Tibial nerve (tissue), 4 donors: Measurements from ENCODE around the gene FNDC3B. TPM values are rescaled to one million over a fixed set of nuclear protein-coding genes. Genes with fewer than 3 reads are reported as not detected.
"Not testable (repeated sequence)": the region's sequence is repeated elsewhere in the genome, so short reads cannot be mapped to it uniquely, and the experiment has no call there.

Experiments
- DNase-seq, 2 donors: peaks; one replicate each; pipeline ENCODE4 v3.0.0-alpha.2; 2019; ENCODE audit warnings: low spot score in 2 of 2
- H3K27ac ChIP-seq, 4 donors: fragments of 200-600 bp; sonication (generic) in 3 of 4; one replicate each; pipeline ENCODE4 v1.5.1; 2017 to 2019; ENCODE audit warnings: mild to moderate bottlenecking in 1 of 4
- H3K27me3 ChIP-seq, 2 donors: fragments of 200-600 bp; sonication (generic) in 1 of 2; one replicate each; pipeline versions ENCODE4 v1.5.1 to v1.6.0; 2017 to 2019
- H3K36me3 ChIP-seq, 3 donors: fragments of 200-600 bp; sonication (generic); one replicate each; pipeline ENCODE4 v1.5.1; 2018 to 2019
- H3K4me1 ChIP-seq, 4 donors: fragments of 200-600 bp; sonication (generic) in 3 of 4; one replicate each; pipeline ENCODE4 v1.5.1; 2017 to 2019
- H3K4me3 ChIP-seq, 4 donors: fragments of 200-600 bp; sonication (generic) in 3 of 4; one replicate each; pipeline ENCODE4 v1.5.1; 2017 to 2019; ENCODE audit warnings: mild to moderate bottlenecking in 1 of 4, moderate library complexity in 1 of 4
- H3K9me3 ChIP-seq, 4 donors: fragments of 200-600 bp; sonication (generic) in 3 of 4; one replicate each; pipeline ENCODE4 v1.5.1; 2017 to 2019
- CTCF ChIP-seq, 5 experiments: fragments of 200-600 bp in 3 of 5; fragments of 450-650 bp in 2 of 5; sonication (generic) in 3 of 5; IDR thresholded peaks; one replicate each; pipeline ENCODE4 v1.5.1; 2016 to 2019; ENCODE audit warnings: antibody characterized with exemption in 5 of 5, mild to moderate bottlenecking in 3 of 5, moderate library complexity in 2 of 5
- EP300 ChIP-seq, 2 donors: sonication (generic); formaldehyde crosslinking; IDR thresholded peaks; one replicate each; pipeline ENCODE4 v1.6.1; 2017; ENCODE audit warnings: antibody characterized with exemption in 2 of 2, mild to moderate bottlenecking in 1 of 2
- POLR2A ChIP-seq, 2 donors: fragments of 450-650 bp; IDR thresholded peaks; one replicate each; pipeline ENCODE4 v1.6.1; 2017; ENCODE audit warnings: antibody characterized with exemption in 2 of 2, mild to moderate bottlenecking in 2 of 2, moderate library complexity in 2 of 2
- WGBS, 2 donors: methylation state at CpG; one replicate each; pipeline ENCODE4 v1.1.5; 2018; 5-methylcytosine and 5-hydroxymethylcytosine counted together
- total RNA-seq, 4 donors: library from RNA; depleted of rRNA; stranded (reverse); fragments of >200 nt; gene quantifications; one replicate each; pipeline ENCODE4 v1.1.0, GENCODE V29; 2016

FNDC3B gene
- total RNA-seq, 4 donors from 2014 or later = 87.5 to 106 (median 95.7) TPM

DNA sequence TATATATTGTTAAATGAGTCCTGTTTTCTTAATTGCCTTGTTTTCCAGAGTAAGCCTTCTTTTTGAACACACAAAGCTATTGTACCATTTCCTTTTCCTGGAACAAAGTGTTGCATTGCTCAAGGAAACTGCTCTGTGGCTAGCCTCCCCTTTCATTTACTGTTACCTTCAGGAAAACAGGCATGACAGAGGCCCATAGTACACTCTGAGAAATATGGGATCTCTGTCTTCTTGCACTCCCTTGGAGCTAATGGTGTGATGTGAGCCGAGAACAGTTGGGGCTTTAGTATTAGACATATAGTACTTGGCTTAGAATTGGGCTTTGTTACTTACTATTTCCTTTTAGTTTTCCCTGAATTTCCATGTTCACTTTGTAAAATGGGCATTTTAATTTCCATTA is 215.2 kb downstream of the FNDC3B start:
- Histone ChIP-seq H3K9me3 (no peaks in the 10 kb centered on the region), H3K27ac (peak overlapping the region in 2 of 4 donors; percentile 83 to 89), H3K4me3 (no peak overlapping the region), H3K4me1 (peaks cover 9 to 49% (median 25%) of the 10 kb centered on the region in 4 donors), H3K27me3 (no peaks in the 10 kb centered on the region), H3K36me3 (peaks cover 0 to 13% (median 0%) of the 10 kb centered on the region in 3 donors)
- no peak for TF ChIP-seq CTCF (IDR thresholded peaks at IDR 0.05)
- TF ChIP-seq EP300 (IDR thresholded peaks at IDR 0.05) = peak in 1 of 2 donors; percentile 38
- TF ChIP-seq POLR2A (IDR thresholded peaks at IDR 0.05) = no peak
- no peak for DNase-seq
- 95 to 97% methylated on average over 1 of the region's 1 CpG for WGBS, 2 donors

DNA sequence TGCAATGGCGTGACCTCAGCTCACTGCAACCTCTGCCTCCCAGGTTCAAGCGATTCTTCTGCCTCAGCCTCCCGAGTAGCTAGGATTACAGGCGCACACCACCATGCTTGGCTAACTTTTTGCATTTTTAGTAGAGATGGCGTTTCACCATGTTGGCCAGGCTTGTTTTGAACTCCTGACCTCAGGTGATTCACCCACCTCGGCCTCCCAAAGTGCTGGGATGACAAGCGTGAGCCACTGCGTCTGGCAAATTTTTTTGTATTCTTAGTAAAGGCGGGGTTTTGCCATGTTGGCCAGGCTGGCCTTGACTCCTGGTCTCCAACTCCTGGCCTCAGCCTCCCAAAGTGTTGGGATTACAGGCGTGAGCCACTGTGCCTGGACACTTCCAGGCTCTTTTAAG is 215.9 kb downstream of the FNDC3B start:
- Histone ChIP-seq H3K36me3 (peaks cover 0 to 13% (median 0%) of the 10 kb centered on the region in 3 donors), H3K4me1 (peaks cover 9 to 52% (median 30%) of the 10 kb centered on the region in 4 donors), H3K27ac (peak overlapping the region in 3 of 4 donors; percentile 66 to 89 (median 83))
- DNase-seq, H3K27me3 ChIP-seq, H3K9me3 ChIP-seq, H3K4me3 ChIP-seq: not testable (repeated sequence)
- WGBS, 2 donors = 92 to 94% methylated on average over 10 of the region's 10 CpGs

- DNase-seq = peak; percentile 28 to 71
- Histone ChIP-seq H3K36me3 (peaks cover 0 to 7% (median 0%) of the 10 kb centered on the region in 3 donors), H3K27me3 (no peaks in the 10 kb centered on the region), H3K4me1 (peaks cover 9 to 61% (median 39%) of the 10 kb centered on the region in 4 donors), H3K27ac (peak overlapping the region; percentile 65 to 89 (median 74)), H3K9me3 (no peaks in the 10 kb centered on the region), H3K4me3 (no peak overlapping the region)
- WGBS, 2 donors = 52 to 53% methylated on average over 2 of the region's 2 CpGs
- TF ChIP-seq CTCF (IDR thresholded peaks at IDR 0.05) (no peak), EP300 (IDR thresholded peaks at IDR 0.05) (peak; percentile 58 to 89), POLR2A (IDR thresholded peaks at IDR 0.05) (no peak)
Observed at GRCh38 chr3:172256101-172256734, 216.8 kb downstream of the FNDC3B start.

DNA sequence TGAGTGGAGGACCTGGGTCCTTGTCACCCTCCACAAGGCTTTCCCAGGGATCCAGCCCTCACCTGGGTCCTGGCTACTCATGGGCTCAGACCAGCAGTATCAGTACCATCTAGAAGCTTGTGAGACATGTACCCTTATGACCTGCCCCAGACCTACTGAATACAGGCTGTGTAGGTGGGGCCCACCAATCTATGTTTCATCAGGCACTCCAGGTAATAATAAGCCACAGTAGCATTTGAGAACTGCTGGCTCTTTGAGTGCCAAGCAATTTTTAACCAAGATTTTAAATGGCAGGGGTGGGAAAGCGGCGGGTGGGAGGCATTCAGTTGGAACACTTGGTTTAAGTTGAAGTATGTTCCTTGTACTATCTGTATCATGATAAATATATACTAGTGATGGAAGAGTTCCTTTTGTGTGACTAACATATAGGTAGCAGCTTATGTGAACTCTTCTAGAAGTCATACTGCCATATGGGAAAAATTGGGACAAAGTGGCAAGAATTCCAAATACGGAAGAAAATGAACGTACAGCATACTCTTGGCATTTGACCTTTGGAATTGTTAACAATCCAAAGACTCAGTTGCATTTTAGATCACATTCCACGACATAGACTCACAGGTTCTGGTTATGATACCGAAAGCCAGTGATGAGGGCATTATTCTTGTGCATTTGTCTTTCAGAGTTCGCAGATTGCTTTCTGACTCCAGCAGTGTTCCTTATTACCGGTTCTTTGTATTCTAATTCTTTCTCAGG is 218.4 kb downstream of the FNDC3B start:
- Histone ChIP-seq H3K36me3 (no peaks in the 10 kb centered on the region), H3K27me3 (no peaks in the 10 kb centered on the region), H3K4me3 (no peak overlapping the region), H3K9me3 (no peaks in the 10 kb centered on the region), H3K27ac (peak overlapping the region; percentile 46 to 89 (median 70)), H3K4me1 (peaks cover 9 to 77% (median 49%) of the 10 kb centered on the region in 4 donors)
- TF ChIP-seq POLR2A (IDR thresholded peaks at IDR 0.05) (no peak), EP300 (IDR thresholded peaks at IDR 0.05) (no peak), CTCF (IDR thresholded peaks at IDR 0.05) (no peak)
- no peak for DNase-seq
- 73 to 78% methylated on average over 8 of the region's 8 CpGs for WGBS, 2 donors

- no peak for DNase-seq
- Histone ChIP-seq H3K4me1 (peaks cover 9 to 85% (median 53%) of the 10 kb centered on the region in 4 donors), H3K27me3 (no peaks in the 10 kb centered on the region), H3K4me3 (no peak overlapping the region), H3K9me3 (no peaks in the 10 kb centered on the region), H3K36me3 (no peaks in the 10 kb centered on the region), H3K27ac (peak overlapping the region; percentile 46 to 89 (median 70))
- 26 to 33% methylated on average over 3 of the region's 3 CpGs for WGBS, 2 donors
- TF ChIP-seq EP300 (IDR thresholded peaks at IDR 0.05) (no peak), CTCF (IDR thresholded peaks at IDR 0.05) (no peak), POLR2A (IDR thresholded peaks at IDR 0.05) (no peak)
Observed at GRCh38 chr3:172258624-172259023, 219.2 kb downstream of the FNDC3B start.
